K562 (cell line): ENCODE data around the gene MVP. TPM values are rescaled to one million over a fixed set of nuclear protein-coding genes. Genes with fewer than 3 reads are reported as not detected.
A peak's percentile ranks its signal among the peaks of the same experiment; 100 is the strongest.

Experiments used
- ARID1B ChIP-seq: fragments of 450-650 bp; IDR thresholded peaks from 2 replicates; pipeline ENCODE4 v1.6.1; 2016; ENCODE audit warnings: antibody characterized with exemption, mild to moderate bottlenecking, inconsistent platforms
- BMI1 ChIP-seq: fragments of 150-350 bp; IDR thresholded peaks from 2 replicates; pipeline ENCODE4 v1.6.1; 2014; ENCODE audit warnings: low read length
- CBX8 ChIP-seq: fragments of 200-600 bp; sonication (generic); IDR thresholded peaks from 2 replicates; pipeline ENCODE4 v1.6.1; 2012; ENCODE audit warnings: borderline replicate concordance, mixed run types, low read depth, mild to moderate bottlenecking, moderate library complexity, mixed read lengths, low read length, control low read depth, inconsistent platforms; ENCODE audit not compliant: poor library complexity, severe bottlenecking; ENCODE audit errors: extremely low read depth
- DPF2 ChIP-seq: fragments of 450-650 bp; IDR thresholded peaks from 2 replicates; pipeline ENCODE4 v1.6.1; 2016
- KAT8 ChIP-seq: fragments of 450-650 bp; IDR thresholded peaks from 2 replicates; pipeline ENCODE4 v1.6.1; 2016; ENCODE audit warnings: low read depth, mild to moderate bottlenecking
- NFIC ChIP-seq: fragments of 450-650 bp; IDR thresholded peaks from 2 replicates; pipeline ENCODE4 v1.6.1; 2017; ENCODE audit warnings: mild to moderate bottlenecking, inconsistent platforms
- PHF21A ChIP-seq: fragments of 450-650 bp; IDR thresholded peaks from 2 replicates; pipeline ENCODE4 v1.6.1; 2017; ENCODE audit warnings: low read depth, borderline replicate concordance
- POLR2A ChIP-seq: fragments of 450-650 bp; conservative IDR thresholded peaks from 2 replicates; pipeline ENCODE4 v1.6.1; 2016
- SPI1 ChIP-seq: IDR thresholded peaks from 2 replicates; pipeline ENCODE4 v1.6.1; 2011; ENCODE audit warnings: low read depth, low read length, control low read depth, borderline replicate concordance
- SUPT5H ChIP-seq: fragments of 450-650 bp; IDR thresholded peaks from 2 replicates; pipeline ENCODE4 v1.6.1; 2016
- TCF7 ChIP-seq: sonication (generic); IDR thresholded peaks from 2 replicates; pipeline ENCODE4 v1.6.1; 2016; ENCODE audit warnings: antibody characterized with exemption, borderline replicate concordance
- TCFL5 ChIP-seq: fragments of 250-450 bp; sonication (Bioruptor Pico); conservative IDR thresholded peaks from 2 replicates; pipeline ENCODE4 v1.6.1; 2021; ENCODE audit warnings: mild to moderate bottlenecking, moderate library complexity, matching md5 sums
- XRCC4 ChIP-seq: IDR thresholded peaks from one replicate; pipeline ENCODE4 v1.6.1; 2011; ENCODE audit not compliant: insufficient read depth, insufficient read length; ENCODE audit errors: extremely low read depth
- ZMIZ1 ChIP-seq, 2 experiments: fragments of 150-350 bp in 1 of 2; IDR thresholded peaks; 2 replicates each; pipeline ENCODE4 v1.6.1; 2012 to 2016; ENCODE audit warnings: low read depth in 2 of 2, low read length in 2 of 2, mild to moderate bottlenecking in 1 of 2, moderate library complexity in 1 of 2
- ZNF212 ChIP-seq: fragments of 450-650 bp; formaldehyde crosslinking; IDR thresholded peaks from 2 replicates; pipeline ENCODE4 v1.4.0; 2020; ENCODE audit warnings: mild to moderate bottlenecking
- ZNF24 ChIP-seq: fragments of 450-650 bp; IDR thresholded peaks from 2 replicates; pipeline ENCODE4 v1.6.1; 2016
- ZNF584 ChIP-seq: fragments of 200-800 bp; sonication (Bioruptor generic); IDR thresholded peaks from 2 replicates; pipeline ENCODE4 v1.6.1; 2016; ENCODE audit warnings: low read depth, mild to moderate bottlenecking, missing genetic modification characterization, missing compliant biosample characterization
- ZNF76 ChIP-seq: fragments of 250-450 bp; sonication (Bioruptor Pico); IDR thresholded peaks from 2 replicates; pipeline ENCODE4 v1.4.0; 2020; ENCODE audit warnings: mild to moderate bottlenecking, moderate library complexity, borderline replicate concordance
- polyA plus RNA-seq, 8 experiments: library from polyadenylated mRNA; depleted of rRNA in 4 of 8; stranded (reverse) in 5 of 8; unstranded in 3 of 8; fragments of >200 nt; fragmentation: Nextera tagmentation in 2 of 8; fragmentation: Illumina TruSeq in 1 of 8; extraction: Ambion mirVana in 2 of 8; extraction: Trizol in 1 of 8; gene quantifications; 2 replicates each; pipeline versions ENCODE4 v1.2.1 to v1.2.3, GENCODE V29; 2011 to 2014; ENCODE audit warnings: inconsistent platforms in 1 of 8, missing spikeins in 1 of 8
- total RNA-seq, 7 experiments: library from RNA; depleted of rRNA in 6 of 7; stranded (reverse); fragments of >200 nt in 6 of 7; fragmentation: Illumina TruSeq in 2 of 7; extraction: Trizol in 2 of 7; gene quantifications; 2 replicates each; pipeline versions ENCODE4 v1.2.1 to v1.2.3, GENCODE V29; 2011 to 2021; ENCODE audit warnings: low replicate concordance in 1 of 7

MVP gene
- total and polyA plus RNA-seq, 9 of the 15 experiments (the other 6 are each of a cell fraction or from before 2014, with no cell fraction given) = 0.39 to 1.9 (median 0.76) TPM; not detected in 2

- TF ChIP-seq DPF2 = peak; percentile 40; the same call in 1 of the 2 replicates
- TF ChIP-seq BMI1 = no peak
- peak; percentile 48; the same call in 1 of the 2 replicates for TF ChIP-seq TCF7
- TF ChIP-seq POLR2A = peak; percentile 88
- peak; percentile 92 for TF ChIP-seq ZNF76
- no peak for TF ChIP-seq KAT8
- TF ChIP-seq XRCC4 = no peak
- peak; percentile 90 for TF ChIP-seq SUPT5H
- peak in 1 of 2 experiments; percentile 54; a peak in 2 of 4 replicates for TF ChIP-seq ZMIZ1 (IDR thresholded peaks at IDR 0.05; ENCODE audit: low read depth in 2 of 2, low read length in 2 of 2)
- TF ChIP-seq ARID1B = no peak; the same call in 1 of the 2 replicates
- TF ChIP-seq ZNF24 = peak; percentile 26; the same call in 1 of the 2 replicates
- peak; percentile 45; the same call in 1 of the 2 replicates for TF ChIP-seq NFIC
- TF ChIP-seq ZNF212 (CRISPR knock-in tag) = 0 out of 2 replicates have a peak, but pooled peaks have one; percentile 27
- TF ChIP-seq PHF21A = 0 out of 2 replicates have a peak, but pooled peaks have one; percentile 34
- peak; percentile 87 for TF ChIP-seq SPI1
- peak; percentile 98 for TF ChIP-seq ZNF584 (CRISPR knock-in tag)
- no peak for TF ChIP-seq CBX8
- peak; percentile 48; the same call in 1 of the 2 replicates for TF ChIP-seq TCFL5 (CRISPR knock-in tag)
Measured at GRCh38 chr16:29805232-29806098, 14.8 kb upstream of the MVP start (continued).
